Ectodermal cell (in vitro differentiated cells): ENCODE data around the gene EYA2.

Experiments used
- H3K27ac ChIP-seq: 2 replicates; pipeline ENCODE4 v1.7.0; 2013; ENCODE audit warnings: mild to moderate bottlenecking, low read depth, low read length; ENCODE audit not compliant: insufficient read depth, poor library complexity, severe bottlenecking
- H3K27me3 ChIP-seq: 2 replicates; pipeline ENCODE4 v1.7.0; 2013; ENCODE audit warnings: mild to moderate bottlenecking, low read length; ENCODE audit not compliant: insufficient read depth, control insufficient read depth, poor library complexity, severe bottlenecking
- H3K36me3 ChIP-seq: one replicate; pipeline ENCODE4 v1.7.0; 2013; ENCODE audit warnings: low read length; ENCODE audit not compliant: control insufficient read depth, insufficient read depth
- H3K4me1 ChIP-seq: one replicate; pipeline ENCODE4 v1.7.0; 2013; ENCODE audit warnings: low read length; ENCODE audit not compliant: control insufficient read depth, insufficient read depth
- H3K4me3 ChIP-seq: 2 replicates; pipeline ENCODE4 v1.7.0; 2013; ENCODE audit warnings: low read depth, low read length, control low read depth; ENCODE audit not compliant: insufficient read depth
- H3K9me3 ChIP-seq: 2 replicates; pipeline ENCODE4 v1.7.0; 2013; ENCODE audit warnings: mild to moderate bottlenecking, low read length, moderate library complexity; ENCODE audit not compliant: control insufficient read depth
- WGBS, 2 experiments: methylation state at CpG; one replicate each; pipeline ENCODE4 v1.1.7; 2013; ENCODE audit warnings: missing lambda C conversion rate in 2 of 2; 5-methylcytosine and 5-hydroxymethylcytosine counted together

Gene EYA2

DNA sequence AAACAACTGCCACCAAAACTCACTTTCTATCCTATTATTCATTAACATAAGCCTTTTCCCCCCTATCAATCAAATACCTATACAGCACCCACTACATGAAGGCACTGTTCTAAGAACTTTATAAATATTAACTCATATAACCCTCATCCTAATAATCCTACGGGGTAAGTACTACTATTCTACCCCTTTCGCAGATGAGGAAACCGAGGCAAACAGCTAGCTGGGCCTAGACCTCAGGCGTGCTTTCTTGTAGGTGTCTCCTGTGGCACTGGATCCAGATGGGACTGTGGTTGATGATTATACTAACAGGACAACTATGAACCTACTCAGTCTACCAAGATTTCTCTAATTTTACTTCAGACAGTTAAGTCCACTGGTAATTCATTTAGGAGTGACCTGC, 330.2 kb downstream of the EYA2 start:
- WGBS, 2 experiments: 95 to 96% methylated on average over 4 of the region's 4 CpGs
- Histone ChIP-seq H3K27ac (no peak overlapping the region), H3K4me1 (no peaks in the 10 kb centered on the region), H3K9me3 (no peaks in the 10 kb centered on the region), H3K36me3 (peaks cover 45% of the 10 kb centered on the region), H3K27me3 (no peaks in the 10 kb centered on the region), H3K4me3 (no peak overlapping the region)

DNA sequence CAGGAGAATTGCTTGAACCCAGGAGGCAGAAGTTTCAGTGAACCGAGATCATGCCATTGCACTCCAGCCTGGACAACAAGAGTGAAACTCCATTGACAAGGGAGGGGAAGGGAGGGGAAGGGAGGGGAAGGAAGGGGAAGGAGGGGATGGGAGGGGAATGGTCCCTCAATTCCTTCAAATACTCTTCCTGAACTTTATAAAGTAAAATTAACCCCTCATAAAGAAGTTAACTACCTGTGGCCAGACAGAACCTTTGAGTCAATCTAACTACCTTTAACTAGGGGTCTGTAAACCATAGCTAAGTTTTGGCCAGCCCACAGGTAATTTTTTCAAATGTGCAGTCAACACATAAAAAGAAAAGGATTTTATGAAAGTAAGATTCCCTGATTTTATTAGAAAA, 330.8 kb downstream of the EYA2 start:
- no peak overlapping the region for H3K27ac ChIP-seq
- no peak overlapping the region for H3K4me3 ChIP-seq
- no peaks in the 10 kb centered on the region for H3K27me3 ChIP-seq
- WGBS, 2 experiments: 90 to 95% methylated on average over 1 of the region's 1 CpG
- H3K36me3 ChIP-seq: peaks cover 45% of the 10 kb centered on the region
- H3K4me1 ChIP-seq: no peaks in the 10 kb centered on the region
- H3K9me3 ChIP-seq: no peaks in the 10 kb centered on the region

DNA sequence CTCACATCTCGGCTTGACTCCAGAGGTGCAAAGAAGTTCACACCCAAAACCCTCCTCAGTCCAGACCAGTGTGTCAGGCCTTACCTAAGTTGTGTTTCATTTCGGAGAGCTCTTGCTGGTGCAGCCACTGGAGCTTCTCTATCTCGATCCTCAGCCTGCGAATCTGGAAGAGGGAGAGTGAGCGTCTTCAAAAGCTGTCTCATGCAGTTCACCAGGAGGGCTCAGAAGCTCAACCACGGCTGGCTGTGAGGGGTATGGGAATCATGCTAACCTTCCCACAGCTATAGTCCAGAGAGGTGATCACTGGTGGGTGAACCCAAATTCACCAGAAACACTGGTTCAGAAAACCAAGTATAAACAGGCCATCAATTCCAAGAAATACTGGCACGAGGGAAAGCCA, 332.5 kb downstream of the EYA2 start:
- Histone ChIP-seq H3K27ac (no peak overlapping the region), H3K27me3 (no peaks in the 10 kb centered on the region), H3K4me1 (no peaks in the 10 kb centered on the region), H3K4me3 (no peak overlapping the region), H3K9me3 (no peaks in the 10 kb centered on the region), H3K36me3 (peaks cover 40% of the 10 kb centered on the region)
- WGBS, 2 experiments: 88 to 90% methylated on average over 6 to 7 of the region's 7 CpGs

DNA sequence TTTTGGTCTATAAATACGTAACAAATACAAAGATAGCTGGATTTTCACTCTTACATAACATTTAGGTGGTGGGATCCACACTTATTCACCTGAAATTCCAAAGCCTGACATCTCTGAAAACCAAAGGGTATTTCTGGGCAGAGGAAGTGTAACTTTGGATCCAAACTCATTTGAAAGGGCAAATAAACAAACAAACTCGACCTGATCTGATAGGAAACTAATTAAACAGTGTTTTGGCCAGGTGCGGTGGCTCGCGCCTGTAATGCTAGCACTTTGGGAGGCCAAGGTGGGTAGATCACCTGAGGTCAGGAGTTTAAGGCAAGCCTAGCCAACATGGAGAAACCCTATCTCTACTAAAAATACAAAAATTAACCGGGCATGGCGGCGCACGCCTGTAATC, 332.9 kb downstream of the EYA2 start:
- H3K27me3 ChIP-seq: no peaks in the 10 kb centered on the region
- peaks cover 40% of the 10 kb centered on the region for H3K36me3 ChIP-seq
- H3K27ac ChIP-seq: no peak overlapping the region
- no peak overlapping the region for H3K4me3 ChIP-seq
- H3K9me3 ChIP-seq: no peaks in the 10 kb centered on the region
- no peaks in the 10 kb centered on the region for H3K4me1 ChIP-seq
- WGBS, 2 experiments: 97 to 98% methylated on average over 8 to 9 of the region's 9 CpGs

DNA sequence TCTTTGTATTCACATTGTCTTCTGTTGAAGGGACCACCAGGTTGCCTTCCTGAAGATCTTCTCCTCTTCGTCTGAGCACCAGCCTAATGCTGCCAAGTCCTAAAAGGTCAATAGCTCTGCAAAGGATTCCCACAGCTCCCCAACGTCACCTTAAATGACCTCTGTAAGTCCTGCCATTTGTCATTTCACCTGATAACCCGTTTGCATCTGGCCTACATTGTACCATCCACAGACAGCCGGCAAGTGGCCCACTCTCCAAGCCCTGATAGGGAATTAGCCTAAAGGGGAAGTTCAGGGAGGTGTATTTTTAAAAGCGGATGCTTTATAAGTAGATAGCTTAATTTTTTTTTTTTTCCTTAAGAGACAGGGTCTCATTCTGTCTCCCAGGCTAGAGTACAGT, 334.0 kb downstream of the EYA2 start:
- Histone ChIP-seq H3K27me3 (no peaks in the 10 kb centered on the region), H3K9me3 (no peaks in the 10 kb centered on the region), H3K36me3 (peaks cover 31% of the 10 kb centered on the region), H3K4me1 (no peaks in the 10 kb centered on the region), H3K27ac (no peak overlapping the region), H3K4me3 (no peak overlapping the region)
- 92 to 96% methylated on average over 5 of the region's 5 CpGs for WGBS, 2 experiments

DNA sequence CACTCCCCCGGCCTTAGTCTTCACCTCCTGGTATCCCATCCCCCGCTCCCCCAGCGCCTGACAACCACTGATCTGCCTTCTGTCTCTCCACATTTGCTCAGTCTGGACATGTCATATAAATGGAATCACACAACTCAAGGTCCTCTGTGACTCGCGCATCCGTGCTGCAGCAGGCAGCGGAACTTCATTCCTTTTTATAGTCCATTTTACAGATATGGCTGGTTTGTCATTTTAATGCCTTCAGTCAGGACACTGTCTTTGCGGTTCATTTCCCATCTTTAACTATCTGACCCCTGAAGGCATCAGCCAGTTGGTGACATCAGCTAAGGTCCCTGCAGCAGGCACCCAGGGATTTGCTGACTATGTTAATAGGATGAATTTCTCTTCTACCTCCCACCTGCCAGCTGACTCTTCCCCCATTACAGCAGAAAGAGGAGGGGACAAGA, 336.2 kb downstream of the EYA2 start:
- Histone ChIP-seq H3K4me1 (no peaks in the 10 kb centered on the region), H3K27ac (no peak overlapping the region), H3K9me3 (no peaks in the 10 kb centered on the region), H3K4me3 (no peak overlapping the region), H3K36me3 (peaks cover 40% of the 10 kb centered on the region), H3K27me3 (no peaks in the 10 kb centered on the region)
- WGBS, 2 experiments: 96 to 97% methylated on average over 8 of the region's 8 CpGs

DNA sequence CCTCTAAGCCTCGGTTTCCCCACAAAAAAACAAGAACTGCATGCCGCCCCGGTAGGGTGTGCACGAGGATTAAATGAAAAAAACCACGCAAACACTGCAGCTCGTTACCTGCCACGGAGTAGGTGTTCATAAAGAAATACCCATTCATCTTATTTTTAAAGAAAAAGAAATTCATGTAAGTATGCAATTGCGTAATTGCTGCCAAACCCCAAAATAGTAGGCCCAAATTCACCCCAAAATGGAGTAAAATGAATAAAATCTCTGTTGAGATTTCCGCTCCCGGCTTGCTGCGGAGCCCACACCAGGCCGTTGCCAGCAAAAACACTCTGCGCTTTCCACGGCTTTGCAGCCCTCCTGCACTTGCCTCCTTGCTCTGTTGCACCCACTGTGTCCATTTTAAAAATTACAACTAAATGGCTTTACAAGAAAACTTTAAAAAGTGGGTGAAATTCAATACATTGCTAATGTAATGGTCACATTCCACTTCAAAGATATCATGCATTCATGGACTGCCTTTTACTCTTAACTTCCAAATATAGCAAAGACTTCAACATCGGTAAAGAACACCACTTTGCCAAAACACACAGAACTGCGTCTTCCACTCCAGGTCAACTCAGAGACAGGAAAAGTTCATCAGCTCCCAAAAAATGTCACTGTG, 336.9 kb downstream of the EYA2 start:
- H3K27me3 ChIP-seq: no peaks in the 10 kb centered on the region
- H3K4me3 ChIP-seq: no peak overlapping the region
- no peak overlapping the region for H3K27ac ChIP-seq
- 94 to 97% methylated on average over 13 to 16 of the region's 16 CpGs for WGBS, 2 experiments
- peaks cover 42% of the 10 kb centered on the region for H3K36me3 ChIP-seq
- H3K4me1 ChIP-seq: no peaks in the 10 kb centered on the region
- no peaks in the 10 kb centered on the region for H3K9me3 ChIP-seq

DNA sequence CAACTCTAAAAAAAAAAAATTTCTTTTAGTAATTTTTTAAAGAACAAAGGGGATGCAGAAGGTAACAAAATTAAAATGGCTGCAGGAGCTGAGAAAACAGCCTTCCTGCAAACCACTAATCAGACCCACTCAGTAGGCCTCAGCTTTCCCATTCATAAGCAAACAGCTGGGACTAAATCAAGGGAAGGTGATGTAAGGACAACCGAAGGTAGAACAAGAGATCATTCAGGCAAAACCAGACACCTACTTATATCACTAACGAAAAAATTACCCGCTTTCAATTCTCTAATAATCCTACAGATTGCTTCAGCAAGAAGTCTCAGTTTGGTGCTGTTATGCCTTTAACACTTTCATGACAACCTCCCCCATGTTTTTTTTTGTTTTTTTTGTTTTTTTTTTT, 337.9 kb downstream of the EYA2 start:
- Histone ChIP-seq H3K9me3 (no peaks in the 10 kb centered on the region), H3K27ac (no peak overlapping the region), H3K4me3 (no peak overlapping the region), H3K27me3 (no peaks in the 10 kb centered on the region), H3K36me3 (peaks cover 38% of the 10 kb centered on the region), H3K4me1 (no peaks in the 10 kb centered on the region)
- 86 to 87% methylated on average over 3 of the region's 3 CpGs for WGBS, 2 experiments

DNA sequence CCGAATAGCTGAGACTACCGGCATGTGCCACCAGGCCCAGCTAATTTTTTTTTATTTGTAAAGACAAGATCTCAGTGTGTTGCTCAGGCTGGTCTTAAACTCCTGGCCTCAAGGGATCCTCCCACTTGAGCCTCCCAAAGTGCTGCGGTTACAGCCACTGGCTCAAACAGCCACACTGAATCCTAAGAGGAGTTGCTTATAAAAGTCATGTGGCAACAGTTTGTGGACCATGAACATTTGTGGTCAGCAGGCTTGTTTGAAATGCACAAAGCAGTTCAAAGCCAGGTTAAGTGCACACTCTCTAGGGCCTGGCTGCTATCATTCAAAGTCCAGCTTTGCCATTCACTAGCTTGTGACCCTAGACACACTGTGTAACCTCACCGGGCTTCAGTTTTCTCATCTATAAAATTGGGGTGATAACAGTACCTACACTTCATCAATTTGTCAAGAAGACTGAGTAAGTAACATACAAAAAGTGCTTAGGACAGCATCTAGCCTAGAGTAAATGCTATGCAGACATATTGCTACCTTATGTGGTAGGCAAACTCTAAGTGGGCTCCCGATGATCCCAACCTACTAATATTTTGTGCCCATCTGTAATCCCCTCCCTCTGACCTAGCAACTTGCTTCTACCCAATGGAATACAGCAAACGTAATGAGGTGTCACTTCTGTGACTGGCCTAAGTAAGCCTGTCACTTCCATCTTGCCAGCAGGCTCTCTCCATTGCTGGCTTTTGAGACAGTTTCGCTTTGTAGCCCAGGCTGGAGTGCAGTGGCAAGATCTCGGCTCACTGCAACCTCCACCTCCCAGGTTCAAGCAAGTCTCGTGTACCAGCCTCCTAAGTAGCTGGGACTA, 338.9 kb downstream of the EYA2 start:
- WGBS, 2 experiments: 89 to 94% methylated on average over 9 of the region's 9 CpGs
- no peaks in the 10 kb centered on the region for H3K27me3 ChIP-seq
- no peaks in the 10 kb centered on the region for H3K9me3 ChIP-seq
- peaks cover 45% of the 10 kb centered on the region for H3K36me3 ChIP-seq
- no peaks in the 10 kb centered on the region for H3K4me1 ChIP-seq
- no peak overlapping the region for H3K4me3 ChIP-seq
- H3K27ac ChIP-seq: no peak overlapping the region

DNA sequence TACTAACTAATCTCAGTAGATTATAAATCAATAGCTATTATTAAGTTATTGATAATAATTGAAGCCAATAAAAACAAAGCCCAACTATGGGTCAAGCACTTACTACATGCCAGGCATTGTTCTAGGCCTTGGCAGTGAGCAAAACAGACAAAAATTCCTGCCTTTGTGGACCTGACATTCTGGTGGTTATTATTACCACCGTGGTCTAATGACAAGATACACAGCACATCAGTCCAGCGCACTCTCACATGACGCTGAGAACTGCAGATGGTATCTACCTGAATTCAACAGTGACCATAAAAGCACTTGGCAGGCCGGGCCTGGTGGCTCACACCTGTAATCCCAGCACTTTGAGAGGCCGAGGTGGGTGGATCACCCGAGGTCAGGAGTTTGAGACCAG, 340.5 kb downstream of the EYA2 start:
- no peaks in the 10 kb centered on the region for H3K4me1 ChIP-seq
- peaks cover 41% of the 10 kb centered on the region for H3K36me3 ChIP-seq
- H3K27me3 ChIP-seq: no peaks in the 10 kb centered on the region
- H3K4me3 ChIP-seq: no peak overlapping the region
- H3K9me3 ChIP-seq: no peaks in the 10 kb centered on the region
- H3K27ac ChIP-seq: no peak overlapping the region
- WGBS, 2 experiments: 94 to 95% methylated on average over 6 of the region's 6 CpGs
